GM23248 (cell line): ENCODE data around the gene WIZ. TPM values are rescaled to one million over a fixed set of nuclear protein-coding genes. Genes with fewer than 3 reads are reported as not detected.
"Not testable (repeated sequence)": the region's sequence is repeated elsewhere in the genome, so short reads cannot be mapped to it uniquely, and the experiment has no call there.

Source experiments
- DNase-seq: peaks from one replicate; pipeline ENCODE4 v3.0.0-alpha.2; 2015
- H2AFZ ChIP-seq: fragments of 200-600 bp; sonication (generic); 2 replicates; pipeline ENCODE4 v1.6.1; 2016; ENCODE audit warnings: antibody characterized with exemption
- H3F3A ChIP-seq: fragments of 200-600 bp; sonication (generic); 2 replicates; pipeline ENCODE4 v1.6.1; 2016; ENCODE audit warnings: mild to moderate bottlenecking, antibody characterized with exemption, mixed run types; ENCODE audit not compliant: insufficient read depth
- H3K27ac ChIP-seq: fragments of 200-600 bp; sonication (generic); 2 replicates; pipeline ENCODE4 v1.5.1; 2016; ENCODE audit warnings: mild to moderate bottlenecking
- H3K27me3 ChIP-seq: fragments of 200-600 bp; sonication (generic); replicated peaks from 2 replicates; pipeline ENCODE4 v1.6.1; 2016; ENCODE audit warnings: mild to moderate bottlenecking; ENCODE audit not compliant: insufficient read depth
- H3K36me3 ChIP-seq: fragments of 200-600 bp; sonication (generic); 2 replicates; pipeline ENCODE4 v1.6.1; 2016; ENCODE audit warnings: low read depth, mild to moderate bottlenecking
- H3K4me1 ChIP-seq: fragments of 200-600 bp; sonication (generic); 2 replicates; pipeline ENCODE4 v1.6.1; 2016; ENCODE audit warnings: mild to moderate bottlenecking; ENCODE audit not compliant: insufficient read depth
- H3K4me2 ChIP-seq: fragments of 200-600 bp; sonication (generic); one replicate; pipeline ENCODE4 v1.6.1; 2016; ENCODE audit warnings: mild to moderate bottlenecking; ENCODE audit not compliant: unreplicated experiment
- H3K4me3 ChIP-seq: fragments of 200-600 bp; sonication (generic); 2 replicates; pipeline ENCODE4 v1.5.1; 2016; ENCODE audit warnings: mild to moderate bottlenecking
- H3K79me2 ChIP-seq: fragments of 200-600 bp; sonication (generic); 2 replicates; pipeline ENCODE4 v1.6.1; 2016; ENCODE audit warnings: mild to moderate bottlenecking; ENCODE audit not compliant: insufficient read depth
- H3K9ac ChIP-seq: fragments of 200-600 bp; sonication (generic); 2 replicates; pipeline ENCODE4 v1.6.1; 2016; ENCODE audit warnings: mild to moderate bottlenecking
- H3K9me2 ChIP-seq: fragments of 200-600 bp; sonication (generic); 2 replicates; pipeline ENCODE4 v1.6.1; 2016; ENCODE audit warnings: mixed run types, mild to moderate bottlenecking, moderate library complexity; ENCODE audit not compliant: insufficient read depth
- H3K9me3 ChIP-seq: fragments of 200-600 bp; sonication (generic); one replicate; pipeline ENCODE4 v1.6.1; 2017; ENCODE audit warnings: low read depth
- H4K20me1 ChIP-seq: fragments of 200-600 bp; sonication (generic); 2 replicates; pipeline ENCODE4 v1.6.0; 2016; ENCODE audit not compliant: insufficient read depth
- EZH2 ChIP-seq: fragments of 200-600 bp; sonication (generic); IDR thresholded peaks from 2 replicates; pipeline ENCODE4 v1.6.1; 2018; ENCODE audit warnings: antibody characterized with exemption, mild to moderate bottlenecking; ENCODE audit not compliant: insufficient read depth, poor library complexity, severe bottlenecking
- EZH2phosphoT487 ChIP-seq: fragments of 200-600 bp; sonication (generic); IDR thresholded peaks from 2 replicates; pipeline ENCODE4 v1.6.1; 2018; ENCODE audit warnings: antibody characterized with exemption, moderate library complexity, mild to moderate bottlenecking, low read depth; ENCODE audit not compliant: insufficient read depth
- WGBS, 2 experiments: methylation state at CpG; one replicate each; pipeline ENCODE4 v1.1.6; 2015 to 2017; ENCODE audit warnings: low lambda C conversion rate in 2 of 2, low coverage in 1 of 2; ENCODE audit errors: missing lambda C conversion rate in 2 of 2; 5-methylcytosine and 5-hydroxymethylcytosine counted together
- in situ Hi-C: fragments of 300-500 bp; cut with MboI; formaldehyde crosslinking; loops from 2 replicates; pipeline ENCODE4 v1.15.0; 2020
- polyA plus RNA-seq: library from polyadenylated mRNA; unstranded; fragments of >200 nt; fragmentation: Nextera tagmentation; extraction: Ambion mirVana; gene quantifications from 2 replicates; pipeline ENCODE4 v1.2.1, GENCODE V29; 2016
- total RNA-seq: library from RNA; depleted of rRNA; stranded (reverse); fragments of >200 nt; shearing (Covaris generic); gene quantifications from 2 replicates; pipeline ENCODE4 v1.2.3, GENCODE V29; 2014

WIZ gene
- total and polyA plus RNA-seq, 2 experiments from 2014 or later: 6.1 to 22.0 TPM

DNA sequence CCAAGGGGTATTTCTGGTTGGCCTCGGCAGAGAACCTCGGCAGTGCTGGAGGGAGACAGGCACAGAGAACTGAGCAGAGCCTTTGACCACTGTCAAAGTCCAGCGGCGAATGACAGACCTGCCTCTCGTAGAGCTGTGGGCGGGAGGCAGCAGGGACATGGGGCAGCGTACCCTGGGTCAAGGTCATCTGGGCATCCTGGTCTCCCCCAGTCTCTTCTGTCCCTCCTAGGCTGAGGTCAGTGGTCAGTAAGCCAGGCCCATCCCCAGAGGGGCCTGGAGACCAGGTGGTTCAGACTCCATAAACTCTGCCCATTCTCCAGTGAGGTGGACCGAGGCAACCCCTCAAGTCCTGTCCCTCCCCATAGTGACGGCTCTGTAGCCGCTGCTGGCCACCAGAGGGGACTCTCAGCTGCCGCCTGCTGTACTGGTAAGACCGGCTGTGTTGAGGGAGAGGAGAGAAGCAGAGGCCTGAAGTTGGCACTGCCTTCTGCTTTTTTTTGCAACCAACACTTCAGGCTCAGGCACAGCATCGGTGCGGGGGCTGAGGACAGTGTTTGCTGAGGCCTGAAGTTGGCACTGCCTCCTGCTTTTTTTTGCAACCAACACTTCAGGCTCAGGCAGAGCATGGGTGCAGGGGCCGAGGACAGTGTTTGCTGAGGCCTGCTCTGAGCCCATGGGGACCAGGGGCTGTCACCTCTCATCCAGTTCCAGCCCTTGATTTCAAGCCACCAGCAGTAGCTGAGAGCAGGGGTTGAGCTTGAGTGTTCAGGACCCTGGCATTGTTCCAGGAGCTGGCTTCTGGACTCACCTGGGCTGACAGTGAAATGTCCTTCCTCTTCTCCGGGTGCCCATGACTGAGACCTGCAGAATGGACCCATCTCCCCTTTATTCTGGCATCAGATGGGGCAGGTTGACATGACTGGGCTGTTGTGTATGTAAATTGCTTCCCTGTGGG is 29.9 kb upstream of the WIZ start, which contains the start of gene PGLYRP2:
TSS of gene PGLYRP2 (minus strand) at position 111 of the 955 bp plus-strand sequence. CDS start 130 bp downstream, outside the sequence.
- no peak within 1 kb of the TSS for H3K4me2 ChIP-seq
- no peaks in the 10 kb centered on the region for H3K79me2 ChIP-seq
- no peaks in the 10 kb centered on the region for H3K27me3 ChIP-seq
- H3K9me3 ChIP-seq: no peaks in the 10 kb centered on the region
- 38 to 45% methylated on average over 15 to 16 of the region's 16 CpGs for WGBS, 2 experiments
- H2AFZ ChIP-seq: no peak within 1 kb of the TSS
- no peaks in the 10 kb centered on the region for H3K9me2 ChIP-seq
- H3K4me1 ChIP-seq: no peaks in the 10 kb centered on the region
- TF ChIP-seq EZH2 (no peak), EZH2phosphoT487 (no peak)
- H3K27ac ChIP-seq: no peak within 1 kb of the TSS
- no peaks in the 10 kb centered on the region for H3K36me3 ChIP-seq
- in situ Hi-C loops: no loop called here
- H4K20me1 ChIP-seq: no peaks in the 10 kb centered on the region
- H3K4me3 ChIP-seq: no peak within 1 kb of the TSS
- no peaks in the 10 kb centered on the region for H3F3A ChIP-seq
- peak; percentile 40 for DNase-seq
- H3K9ac ChIP-seq: no peak within 1 kb of the TSS

DNA sequence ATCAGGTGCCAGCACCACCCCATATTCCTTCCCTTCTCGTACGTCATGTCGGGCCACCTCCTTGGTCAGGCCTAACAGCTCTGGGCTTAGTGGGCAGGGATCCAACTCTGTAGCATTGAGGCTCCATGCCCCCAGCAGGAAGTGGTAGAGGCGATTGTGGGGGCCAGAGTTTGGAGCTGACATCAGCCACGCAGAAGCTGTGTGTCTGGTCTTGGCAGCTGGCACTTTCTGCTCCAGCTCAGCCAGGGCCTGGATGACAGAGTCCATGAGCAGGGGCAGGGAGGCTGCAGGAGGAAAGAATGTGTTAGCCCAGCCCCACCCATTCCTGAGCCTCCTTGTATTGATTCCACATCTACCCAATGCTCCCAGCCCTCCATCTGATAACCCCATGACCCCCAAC is 26.6 kb upstream of the WIZ start:
- H3K4me2 ChIP-seq: no peak overlapping the region
- no peaks in the 10 kb centered on the region for H3K79me2 ChIP-seq
- in situ Hi-C loops: no loop called here
- no peaks in the 10 kb centered on the region for H3F3A ChIP-seq
- H3K4me1 ChIP-seq: no peaks in the 10 kb centered on the region
- no peak for DNase-seq
- H3K27me3 ChIP-seq: no peaks in the 10 kb centered on the region; the same call in 1 of the 2 replicates
- TF ChIP-seq EZH2: no peak
- no peaks in the 10 kb centered on the region for H4K20me1 ChIP-seq
- no peak overlapping the region for H3K9ac ChIP-seq
- H3K9me3 ChIP-seq: no peaks in the 10 kb centered on the region
- H2AFZ ChIP-seq: no peak overlapping the region
- H3K4me3 ChIP-seq: no peak overlapping the region
- no peaks in the 10 kb centered on the region for H3K9me2 ChIP-seq
- H3K27ac ChIP-seq: no peak overlapping the region
- no peaks in the 10 kb centered on the region for H3K36me3 ChIP-seq
- WGBS, 2 experiments: 36 to 40% methylated on average over 5 of the region's 5 CpGs

DNA sequence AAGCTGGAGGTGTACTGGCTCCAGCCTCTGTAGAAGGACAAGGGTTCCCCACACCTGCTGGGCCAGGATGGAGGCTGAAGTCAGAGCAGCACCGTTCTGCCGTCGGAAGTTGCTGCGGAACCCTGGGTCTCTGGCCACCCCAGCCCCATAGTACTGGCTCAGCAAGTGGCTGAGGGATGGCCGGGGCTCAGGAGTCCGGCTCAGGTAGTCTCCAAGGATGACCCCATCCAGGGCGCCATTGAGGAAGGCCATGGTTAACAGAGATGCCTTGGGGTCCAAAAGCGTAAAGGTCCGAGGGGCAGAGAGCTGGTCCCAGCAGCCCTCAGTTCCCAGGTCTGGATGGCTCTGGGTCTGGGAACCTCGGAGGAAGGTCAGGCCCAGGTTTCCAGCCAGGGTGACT is 25.9 kb upstream of the WIZ start:
- H4K20me1 ChIP-seq: no peaks in the 10 kb centered on the region
- 75 to 79% methylated on average over 10 of the region's 10 CpGs for WGBS, 2 experiments
- no peaks in the 10 kb centered on the region for H3K4me1 ChIP-seq
- H3K9me3 ChIP-seq: no peaks in the 10 kb centered on the region
- TF ChIP-seq EZH2phosphoT487: no peak
- TF ChIP-seq EZH2: no peak
- no peak overlapping the region for H3K27ac ChIP-seq
- no peaks in the 10 kb centered on the region for H3K9me2 ChIP-seq
- no peak for DNase-seq
- H3K79me2 ChIP-seq: no peaks in the 10 kb centered on the region
- in situ Hi-C loops: no loop called here
- no peak overlapping the region for H2AFZ ChIP-seq
- H3K4me3 ChIP-seq: no peak overlapping the region
- no peaks in the 10 kb centered on the region for H3F3A ChIP-seq
- H3K27me3 ChIP-seq: no peaks in the 10 kb centered on the region; the same call in 1 of the 2 replicates
- H3K36me3 ChIP-seq: no peaks in the 10 kb centered on the region
- H3K4me2 ChIP-seq: no peak overlapping the region
- no peak overlapping the region for H3K9ac ChIP-seq

DNA sequence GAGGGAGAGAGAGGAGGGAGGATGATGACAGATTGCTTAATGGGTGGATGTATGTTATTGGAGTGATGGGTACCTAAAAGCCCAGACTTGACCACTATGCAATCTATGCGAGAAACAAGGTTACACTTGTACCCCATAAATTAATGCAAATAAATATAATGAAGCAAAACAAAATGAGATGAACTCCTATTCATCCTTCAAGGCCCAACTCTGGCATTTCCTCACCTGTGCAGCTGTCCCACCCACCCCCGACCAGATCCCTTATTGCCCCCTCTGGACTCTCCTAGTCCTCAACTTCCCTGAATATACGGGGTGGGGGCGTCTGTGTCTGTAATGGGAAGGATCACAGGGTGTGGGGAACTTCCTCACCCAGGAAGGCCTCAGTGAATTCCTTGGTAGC is 25.4 kb upstream of the WIZ start:
- Histone ChIP-seq H3K79me2 (no peaks in the 10 kb centered on the region), H4K20me1 (no peaks in the 10 kb centered on the region), H3K4me3 (no peak overlapping the region), H3K4me1 (no peaks in the 10 kb centered on the region), H3K9me3 (no peaks in the 10 kb centered on the region), H2AFZ (no peak overlapping the region), H3K27ac (no peak overlapping the region), H3F3A (no peaks in the 10 kb centered on the region), H3K27me3 (no peaks in the 10 kb centered on the region; the same call in 1 of the 2 replicates), H3K36me3 (no peaks in the 10 kb centered on the region), H3K9ac (no peak overlapping the region), H3K9me2 (no peaks in the 10 kb centered on the region), H3K4me2 (no peak overlapping the region)
- no peak for DNase-seq
- 35 to 37% methylated on average over 4 of the region's 4 CpGs for WGBS, 2 experiments
- no peak for TF ChIP-seq EZH2phosphoT487
- no peak for TF ChIP-seq EZH2
- in situ Hi-C loops: no loop called here

DNA sequence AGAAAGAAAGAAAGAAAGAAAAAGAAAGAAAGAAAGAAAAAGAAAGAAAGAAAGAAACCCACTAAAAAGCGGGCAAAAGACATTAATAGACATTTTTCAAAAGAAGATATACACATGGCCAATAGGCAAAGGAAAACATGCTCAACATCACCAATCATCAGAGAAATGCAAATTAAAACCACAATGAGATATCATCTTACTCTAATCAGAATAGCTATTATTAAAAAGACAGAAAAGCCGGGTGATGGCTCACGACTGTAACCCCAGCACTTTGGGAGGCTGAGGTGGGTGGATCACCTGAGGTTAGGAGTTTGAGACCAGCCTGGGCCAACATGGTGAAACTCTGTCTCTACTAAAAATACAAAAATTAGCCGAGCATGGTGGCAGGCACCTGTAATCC is 24.1 kb upstream of the WIZ start:
- H3K27me3 ChIP-seq, H3K4me1 ChIP-seq, in situ Hi-C loops, H3K4me3 ChIP-seq, H3K4me2 ChIP-seq, H3K36me3 ChIP-seq, H3K27ac ChIP-seq, H3K79me2 ChIP-seq, H3K9ac ChIP-seq, H3K9me3 ChIP-seq, DNase-seq, H3F3A ChIP-seq, H2AFZ ChIP-seq, H3K9me2 ChIP-seq, H4K20me1 ChIP-seq: not testable (repeated sequence)
- 27 to 33% methylated on average over 4 of the region's 4 CpGs for WGBS, 2 experiments
